ENCODE data around the gene TBC1D30. TPM values are rescaled to one million over a fixed set of nuclear protein-coding genes. Genes with fewer than 3 reads are reported as not detected.
A peak's percentile ranks its signal among the peaks of the same experiment; 100 is the strongest.
"Not testable (repeated sequence)": the region's sequence is repeated elsewhere in the genome, so short reads cannot be mapped to it uniquely, and the experiment has no call there.

TBC1D30 gene
- total and polyA plus RNA-seq, 9 donors = 0.98 to 2.5 (median 1.4) TPM

DNA sequence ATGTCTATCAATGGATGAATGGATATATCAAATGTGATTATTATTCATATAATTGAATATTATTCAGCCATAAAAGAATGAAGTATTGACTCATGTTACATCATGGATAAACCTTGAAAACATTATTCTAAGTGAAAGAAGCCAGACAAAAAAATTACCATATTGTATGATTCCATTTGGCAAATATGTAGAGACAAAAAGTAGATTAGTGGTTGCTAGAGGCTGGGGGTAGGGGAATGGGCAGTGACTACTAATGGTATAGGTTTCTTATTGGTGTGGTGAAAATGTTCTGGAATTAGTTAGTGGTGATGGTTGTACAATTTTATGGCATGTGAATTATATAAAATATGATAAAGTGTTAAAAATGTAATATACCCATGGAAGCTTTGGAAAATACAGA lies 33.4 kb upstream of the TBC1D30 start:
- no peak for DNase-seq
- no peak overlapping the region for H3K27ac ChIP-seq (ENCODE audit: low read length)

DNA sequence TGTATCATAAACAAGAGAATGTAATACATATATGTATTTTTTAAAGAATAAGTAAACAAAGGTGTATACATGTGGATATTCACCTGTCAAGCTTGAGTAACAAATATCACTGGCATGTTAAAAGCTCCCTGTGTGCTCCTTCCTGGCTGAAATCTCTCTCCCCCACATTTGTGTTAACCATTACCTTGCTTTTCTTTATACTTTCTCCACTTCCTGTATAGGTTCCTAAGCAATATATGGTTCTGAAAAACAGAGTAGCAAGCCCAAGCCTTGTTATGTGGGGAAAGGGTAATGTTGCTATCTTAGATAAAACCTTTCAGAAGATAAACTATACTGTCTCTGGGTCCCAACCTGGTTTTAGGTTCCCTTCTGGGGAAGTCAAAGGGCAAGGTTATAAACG lies 32.3 kb upstream of the TBC1D30 start:
- no peak for DNase-seq
- Histone ChIP-seq H3K27ac (ENCODE audit: low read length) (no peak overlapping the region), H3K4me3 (ENCODE audit: low read length) (no peak overlapping the region), H3K9me3 (replicated peaks; ENCODE audit: control insufficient read depth, low read depth, low read length) (no peaks in the 10 kb centered on the region), H3K4me1 (ENCODE audit: control insufficient read depth, insufficient read depth, low read length) (no peaks in the 10 kb centered on the region), H3K36me3 (ENCODE audit: control insufficient read depth, insufficient read depth, low read length) (no peaks in the 10 kb centered on the region), H3K27me3 (ENCODE audit: control insufficient read depth, insufficient read depth, low read length) (no peaks in the 10 kb centered on the region)
- no CpG with 5 or more reads among the region's 1 CpG for WGBS (ENCODE audit: insufficient coverage)

More for the DNA sequence above, 33.4 kb upstream of the TBC1D30 start:
- H3K9me3 ChIP-seq (replicated peaks; ENCODE audit: control insufficient read depth, low read depth, low read length) = no peaks in the 10 kb centered on the region
- H3K4me1 ChIP-seq (ENCODE audit: control insufficient read depth, insufficient read depth, low read length) = no peaks in the 10 kb centered on the region
- H3K36me3 ChIP-seq (ENCODE audit: control insufficient read depth, insufficient read depth, low read length) = no peaks in the 10 kb centered on the region
- H3K4me3 ChIP-seq (ENCODE audit: low read length) = no peak overlapping the region
- H3K27me3 ChIP-seq (ENCODE audit: control insufficient read depth, insufficient read depth, low read length) = no peaks in the 10 kb centered on the region

- no peaks in the 10 kb centered on the region for H3K36me3 ChIP-seq (ENCODE audit: control insufficient read depth, insufficient read depth, low read length)
- no peaks in the 10 kb centered on the region for H3K27me3 ChIP-seq (ENCODE audit: control insufficient read depth, insufficient read depth, low read length)
- H3K4me3 ChIP-seq (ENCODE audit: low read length) = no peak overlapping the region
- H3K9me3 ChIP-seq (replicated peaks; ENCODE audit: control insufficient read depth, low read depth, low read length) = no peaks in the 10 kb centered on the region
- 82% methylated on average over 3 of the region's 3 CpGs for WGBS (ENCODE audit: insufficient coverage)
- no peak for DNase-seq
- no peaks in the 10 kb centered on the region for H3K4me1 ChIP-seq (ENCODE audit: control insufficient read depth, insufficient read depth, low read length)
- no peak overlapping the region for H3K27ac ChIP-seq (ENCODE audit: low read length)
Measured at GRCh38 chr12:64793610-64794009, 30.8 kb upstream of the TBC1D30 start.

DNA sequence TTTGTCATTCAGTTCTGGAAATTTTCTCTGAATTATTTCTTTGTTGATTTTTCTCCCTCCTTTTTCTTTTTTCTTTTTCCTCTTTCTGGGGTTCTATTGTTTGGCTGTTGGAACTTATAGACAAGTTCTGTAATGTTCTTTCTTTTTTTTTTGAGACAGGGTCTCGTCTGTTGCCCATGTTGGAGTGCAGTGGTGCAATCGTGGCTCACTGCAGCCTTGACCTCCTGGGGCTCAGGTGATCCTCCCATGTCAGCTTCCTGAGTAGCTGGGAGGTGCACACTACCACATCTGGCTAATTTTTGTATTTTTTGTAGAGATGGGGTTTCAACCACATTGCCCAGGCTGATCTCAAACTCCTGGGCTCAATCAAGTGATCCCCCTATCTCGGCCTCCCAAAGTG lies 30.1 kb upstream of the TBC1D30 start:
- no peak overlapping the region for H3K4me3 ChIP-seq (ENCODE audit: low read length)
- no peak overlapping the region for H3K27ac ChIP-seq (ENCODE audit: low read length)
- H3K9me3 ChIP-seq (replicated peaks; ENCODE audit: control insufficient read depth, low read depth, low read length) = no peaks in the 10 kb centered on the region
- no peaks in the 10 kb centered on the region for H3K4me1 ChIP-seq (ENCODE audit: control insufficient read depth, insufficient read depth, low read length)
- H3K36me3 ChIP-seq (ENCODE audit: control insufficient read depth, insufficient read depth, low read length) = no peaks in the 10 kb centered on the region
- no peak for DNase-seq
- no peaks in the 10 kb centered on the region for H3K27me3 ChIP-seq (ENCODE audit: control insufficient read depth, insufficient read depth, low read length)
- 57% methylated on average over 1 of the region's 3 CpGs for WGBS (ENCODE audit: insufficient coverage)

- H3K9me3 ChIP-seq (replicated peaks; ENCODE audit: control insufficient read depth, low read depth, low read length) = no peaks in the 10 kb centered on the region
- H3K36me3 ChIP-seq (ENCODE audit: control insufficient read depth, insufficient read depth, low read length) = no peaks in the 10 kb centered on the region
- peak; percentile 87 for DNase-seq
- H3K27ac ChIP-seq (ENCODE audit: low read length) = no peak overlapping the region
- no peak overlapping the region for H3K4me3 ChIP-seq (ENCODE audit: low read length)
- WGBS (ENCODE audit: insufficient coverage) = no CpG with 5 or more reads among the region's 5 CpGs
- H3K4me1 ChIP-seq (ENCODE audit: control insufficient read depth, insufficient read depth, low read length) = no peaks in the 10 kb centered on the region
- H3K27me3 ChIP-seq (ENCODE audit: control insufficient read depth, insufficient read depth, low read length) = no peaks in the 10 kb centered on the region
Measured at GRCh38 chr12:64796205-64796845, 28.1 kb upstream of the TBC1D30 start.

DNA sequence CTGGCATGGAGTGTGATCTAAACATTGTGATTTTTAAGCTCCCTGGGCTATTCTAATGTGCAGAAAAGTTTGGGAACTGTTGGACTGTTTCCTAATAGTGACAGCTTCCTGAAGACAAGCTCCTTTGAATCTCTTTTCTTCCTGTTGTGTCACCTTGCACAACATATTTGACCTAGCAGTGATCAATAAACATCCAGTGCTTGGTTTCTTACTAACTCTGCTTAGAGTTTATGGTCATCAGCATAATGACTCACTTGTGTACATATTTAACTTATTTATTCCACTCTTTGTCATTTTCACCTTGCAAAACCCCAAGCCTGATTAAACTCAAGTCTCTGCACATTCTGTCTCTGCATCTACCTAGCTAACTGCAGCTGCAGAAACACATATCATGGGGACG lies 27.3 kb upstream of the TBC1D30 start:
- Histone ChIP-seq H3K4me3 (ENCODE audit: low read length) (no peak overlapping the region), H3K4me1 (ENCODE audit: control insufficient read depth, insufficient read depth, low read length) (no peaks in the 10 kb centered on the region), H3K36me3 (ENCODE audit: control insufficient read depth, insufficient read depth, low read length) (no peaks in the 10 kb centered on the region), H3K9me3 (replicated peaks; ENCODE audit: control insufficient read depth, low read depth, low read length) (no peaks in the 10 kb centered on the region), H3K27ac (ENCODE audit: low read length) (no peak overlapping the region), H3K27me3 (ENCODE audit: control insufficient read depth, insufficient read depth, low read length) (no peaks in the 10 kb centered on the region)
- 71% methylated on average over 1 of the region's 1 CpG for WGBS (ENCODE audit: insufficient coverage)
- no peak for DNase-seq

GRCh38 chr12:64798165-64798564 lies 26.3 kb upstream of the TBC1D30 start:
- no peaks in the 10 kb centered on the region for H3K9me3 ChIP-seq (replicated peaks; ENCODE audit: control insufficient read depth, low read depth, low read length)
- H3K36me3 ChIP-seq (ENCODE audit: control insufficient read depth, insufficient read depth, low read length) = no peaks in the 10 kb centered on the region
- H3K27me3 ChIP-seq (ENCODE audit: control insufficient read depth, insufficient read depth, low read length) = no peaks in the 10 kb centered on the region
- DNase-seq = no peak
- H3K27ac ChIP-seq (ENCODE audit: low read length) = no peak overlapping the region
- no peak overlapping the region for H3K4me3 ChIP-seq (ENCODE audit: low read length)
- no peaks in the 10 kb centered on the region for H3K4me1 ChIP-seq (ENCODE audit: control insufficient read depth, insufficient read depth, low read length)

DNA sequence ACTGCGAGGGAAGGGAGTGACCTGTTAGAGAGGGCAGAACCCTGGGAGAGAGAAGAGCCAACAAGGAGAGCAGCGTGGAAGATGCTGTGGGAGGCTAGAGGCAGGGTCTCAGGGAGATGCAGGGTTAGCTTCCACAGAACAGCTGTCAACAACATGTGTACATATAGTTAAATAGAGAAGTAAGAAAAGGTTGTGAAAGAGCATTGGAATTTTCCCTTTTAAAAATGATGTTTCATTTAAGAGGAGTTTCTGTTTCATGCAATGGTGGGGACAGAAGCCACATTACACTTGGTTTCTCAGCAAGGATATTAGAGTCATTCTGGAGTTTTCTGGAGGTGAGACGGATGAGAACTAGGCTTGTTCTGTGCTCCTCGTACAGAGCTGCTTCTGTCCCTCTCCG lies 23.8 kb upstream of the TBC1D30 start:
- no peak for DNase-seq
- no peaks in the 10 kb centered on the region for H3K4me1 ChIP-seq (ENCODE audit: control insufficient read depth, insufficient read depth, low read length)
- no peaks in the 10 kb centered on the region for H3K27me3 ChIP-seq (ENCODE audit: control insufficient read depth, insufficient read depth, low read length)
- no peaks in the 10 kb centered on the region for H3K36me3 ChIP-seq (ENCODE audit: control insufficient read depth, insufficient read depth, low read length)
- no peaks in the 10 kb centered on the region for H3K9me3 ChIP-seq (replicated peaks; ENCODE audit: control insufficient read depth, low read depth, low read length)
- WGBS (ENCODE audit: insufficient coverage) = 65% methylated on average over 2 of the region's 5 CpGs
- H3K27ac ChIP-seq (ENCODE audit: low read length) = no peak overlapping the region
- H3K4me3 ChIP-seq (ENCODE audit: low read length) = no peak overlapping the region

GRCh38 chr12:64801381-64801780 lies 23.1 kb upstream of the TBC1D30 start:
- Histone ChIP-seq H3K27me3 (ENCODE audit: control insufficient read depth, insufficient read depth, low read length) (no peaks in the 10 kb centered on the region), H3K4me1 (ENCODE audit: control insufficient read depth, insufficient read depth, low read length) (no peaks in the 10 kb centered on the region), H3K4me3 (ENCODE audit: low read length) (no peak overlapping the region), H3K9me3 (replicated peaks; ENCODE audit: control insufficient read depth, low read depth, low read length) (no peaks in the 10 kb centered on the region), H3K27ac (ENCODE audit: low read length) (no peak overlapping the region), H3K36me3 (ENCODE audit: control insufficient read depth, insufficient read depth, low read length) (no peaks in the 10 kb centered on the region)
- DNase-seq = no peak
- no CpG with 5 or more reads among the region's 2 CpGs for WGBS (ENCODE audit: insufficient coverage)

DNA sequence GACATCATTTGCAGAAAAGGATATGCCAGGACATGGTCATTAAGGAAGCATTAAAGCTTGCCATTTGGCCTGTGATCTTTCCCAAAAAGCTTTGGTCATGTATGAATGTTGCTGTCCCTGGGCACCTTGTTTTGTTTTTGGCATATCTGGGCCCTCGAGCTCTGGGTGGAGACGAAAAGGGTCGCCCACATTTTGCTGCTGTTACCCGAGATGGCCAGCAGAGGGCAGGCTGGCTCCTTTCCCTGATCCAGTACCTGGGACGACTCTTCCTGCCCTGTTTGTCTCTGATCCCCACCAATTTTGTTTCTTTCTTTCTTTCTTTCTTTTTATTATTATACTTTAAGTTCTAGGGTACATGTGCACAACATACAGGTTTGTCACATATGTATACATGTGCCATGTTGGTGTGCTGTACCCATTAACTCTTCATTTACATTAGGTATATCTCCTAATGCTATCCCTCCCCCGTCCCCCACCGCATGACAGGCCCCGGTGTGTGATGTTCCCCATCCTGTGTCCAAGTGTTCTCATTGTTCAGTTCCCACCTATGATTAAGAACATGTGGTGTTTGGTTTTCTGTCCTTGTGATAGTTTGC lies 22.2 kb upstream of the TBC1D30 start:
- DNase-seq = peak; percentile 18
- not testable (repeated sequence) for H3K27ac ChIP-seq (ENCODE audit: low read length); H3K9me3 ChIP-seq (replicated peaks; ENCODE audit: control insufficient read depth, low read depth, low read length); H3K27me3 ChIP-seq (ENCODE audit: control insufficient read depth, insufficient read depth, low read length); H3K36me3 ChIP-seq (ENCODE audit: control insufficient read depth, insufficient read depth, low read length); H3K4me1 ChIP-seq (ENCODE audit: control insufficient read depth, insufficient read depth, low read length); H3K4me3 ChIP-seq (ENCODE audit: low read length)
- 3% methylated on average over 4 of the region's 8 CpGs for WGBS (ENCODE audit: insufficient coverage)

GRCh38 chr12:64806173-64806572 lies 18.3 kb upstream of the TBC1D30 start:
- WGBS (ENCODE audit: insufficient coverage) = 67% methylated on average over 1 of the region's 2 CpGs
- no peak for DNase-seq
- no peak overlapping the region for H3K4me3 ChIP-seq (ENCODE audit: low read length)
- H3K9me3 ChIP-seq (replicated peaks; ENCODE audit: control insufficient read depth, low read depth, low read length) = no peaks in the 10 kb centered on the region
- H3K27ac ChIP-seq (ENCODE audit: low read length) = no peak overlapping the region
- no peaks in the 10 kb centered on the region for H3K36me3 ChIP-seq (ENCODE audit: control insufficient read depth, insufficient read depth, low read length)
- H3K27me3 ChIP-seq (ENCODE audit: control insufficient read depth, insufficient read depth, low read length) = no peaks in the 10 kb centered on the region
- no peaks in the 10 kb centered on the region for H3K4me1 ChIP-seq (ENCODE audit: control insufficient read depth, insufficient read depth, low read length)

Data from muscle of leg (tissue), 11 donors.